NCI-H526 treated with DMSO at 0.1 percent for 48 hours (cell line): ENCODE measurements around the gene EPHA6.
A peak's percentile ranks its signal among the peaks of the same experiment; 100 is the strongest.

Experiments
- DNase-seq: peaks from one replicate; lab custom pipeline; 2025; lab: John Stamatoyannopoulos, UW

Gene EPHA6

GRCh38 chr3:97277708-97278107 lies 463.3 kb downstream of the EPHA6 start:
- no peak for DNase-seq

- DNase-seq, result no peak
Observed at GRCh38 chr3:97278506-97278905, 464.1 kb downstream of the EPHA6 start.

DNA sequence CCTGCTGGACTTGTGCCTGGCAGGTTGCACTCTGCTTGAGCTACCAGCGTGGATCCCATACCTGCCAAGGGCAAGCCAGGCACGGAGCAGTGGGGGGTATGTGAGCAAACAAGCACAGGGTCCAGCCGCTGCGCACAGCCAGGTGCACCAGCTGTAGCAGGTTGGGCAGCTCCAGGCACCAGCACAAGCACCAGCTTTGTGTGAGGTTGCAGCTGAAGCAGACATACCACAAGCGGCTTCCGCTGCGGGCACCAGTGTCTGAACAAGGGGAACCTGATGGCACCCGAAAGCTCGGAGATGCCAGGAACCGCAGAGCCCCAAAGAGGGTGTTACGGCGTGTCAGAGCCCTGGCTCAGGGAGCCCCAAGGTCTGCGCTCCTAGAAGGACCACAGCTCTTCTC lies 477.5 kb downstream of the EPHA6 start:
- DNase-seq, result no peak

- DNase-seq, result no peak
Observed at GRCh38 chr3:97293596-97294131, 479.3 kb downstream of the EPHA6 start.

DNA sequence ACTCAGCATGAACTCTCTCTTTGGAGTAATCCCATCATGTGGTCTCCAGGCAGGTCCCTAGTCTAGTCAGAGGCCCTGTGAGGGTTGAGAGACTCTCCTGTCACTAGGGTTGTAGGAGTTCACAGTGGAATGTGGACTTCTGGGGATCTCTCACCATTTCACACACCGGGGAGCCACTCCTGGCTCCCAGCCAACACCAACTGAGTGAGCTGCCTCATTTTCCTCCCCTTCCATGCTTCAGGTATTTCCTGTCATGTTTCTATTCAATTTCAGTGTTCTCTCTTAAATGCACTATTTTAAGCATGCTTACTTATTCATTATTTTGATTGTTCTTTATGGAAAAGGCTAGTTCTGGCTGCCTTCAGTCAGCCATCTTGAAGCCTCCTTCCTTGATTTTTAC lies 482.6 kb downstream of the EPHA6 start:
- no peak for DNase-seq

GRCh38 chr3:97301114-97301513 lies 486.7 kb downstream of the EPHA6 start:
- no peak for DNase-seq

DNA sequence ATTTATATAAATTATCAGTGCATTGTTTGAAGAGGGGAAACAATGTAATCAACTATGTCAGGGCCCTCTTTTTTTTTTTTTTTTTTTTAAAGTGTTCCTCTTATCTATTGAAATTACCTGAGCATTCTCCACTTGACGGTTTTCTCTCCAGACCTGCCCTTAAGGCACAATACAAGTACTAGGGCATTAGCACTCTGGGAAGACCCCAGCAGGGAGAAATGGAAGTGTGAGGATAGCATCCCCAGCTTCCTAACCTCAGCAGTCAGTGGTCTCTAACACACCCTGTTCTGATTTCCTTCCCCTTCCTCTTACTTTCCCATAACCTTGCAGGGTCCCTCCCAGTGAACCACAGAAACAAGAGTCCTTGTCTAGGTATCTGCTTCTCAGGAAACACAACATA lies 491.8 kb downstream of the EPHA6 start:
- DNase-seq, result no peak

DNA sequence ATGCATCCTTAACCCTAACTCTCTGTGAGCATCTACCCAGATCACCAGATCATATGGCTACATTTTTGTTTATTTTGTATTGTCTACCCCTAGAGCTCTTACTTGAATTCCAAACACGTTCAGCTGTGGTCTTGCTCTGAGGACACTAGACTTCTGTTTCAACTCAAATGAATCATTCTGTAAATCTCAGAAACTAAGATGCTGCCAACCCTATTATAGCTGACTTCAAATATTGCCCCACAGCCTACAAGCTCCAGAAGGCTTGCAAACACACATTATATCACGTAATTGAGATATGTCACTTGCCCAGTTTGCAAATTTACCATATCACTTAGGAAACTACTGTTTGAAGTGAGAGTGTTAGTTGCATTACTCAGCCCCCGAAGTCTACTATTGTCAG lies 524.0 kb downstream of the EPHA6 start:
- no peak for DNase-seq

DNA sequence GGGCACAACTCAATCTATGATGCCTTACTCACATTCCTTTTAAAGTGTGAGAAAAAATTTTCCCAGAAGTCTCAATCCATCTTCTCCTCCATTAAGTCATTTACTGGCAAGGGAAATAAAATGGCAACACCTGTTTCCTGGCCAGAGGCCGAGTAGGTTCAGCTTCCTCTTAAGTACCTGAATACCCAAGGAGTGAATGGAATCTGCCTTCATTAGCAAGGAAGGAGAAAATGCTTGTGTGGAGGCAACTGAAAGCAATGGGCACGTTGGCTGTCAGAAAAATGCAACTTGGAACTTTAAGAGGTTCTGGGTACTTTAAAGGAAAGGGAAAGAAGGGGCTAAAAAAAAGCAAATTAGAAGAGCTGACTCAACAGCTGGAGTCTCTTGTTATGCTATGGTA lies 526.5 kb downstream of the EPHA6 start:
- no peak for DNase-seq

- no peak for DNase-seq
Observed at GRCh38 chr3:97347780-97348179, 533.4 kb downstream of the EPHA6 start.

DNA sequence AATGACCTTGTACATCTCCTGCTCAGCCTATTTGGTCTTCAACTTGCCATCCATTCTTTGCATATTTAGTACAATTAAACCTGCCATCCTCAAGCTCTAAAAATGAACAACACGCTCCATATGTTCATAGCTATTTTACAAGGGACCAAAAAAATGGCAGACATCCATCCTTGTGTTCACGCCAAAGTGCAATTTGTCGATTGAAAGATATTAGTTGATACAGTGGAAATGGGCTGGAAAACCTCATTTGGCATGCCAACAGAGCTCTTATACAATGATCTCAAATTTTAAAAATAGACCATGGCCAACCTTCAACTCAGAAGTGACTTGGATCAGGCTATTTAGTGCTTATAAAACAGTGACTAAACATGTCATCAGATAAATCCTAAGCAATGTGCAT lies 536.6 kb downstream of the EPHA6 start:
- no peak for DNase-seq

GRCh38 chr3:97353176-97353575 lies 538.8 kb downstream of the EPHA6 start:
- no peak for DNase-seq

GRCh38 chr3:97359977-97360376 lies 545.6 kb downstream of the EPHA6 start:
- DNase-seq, result no peak

DNA sequence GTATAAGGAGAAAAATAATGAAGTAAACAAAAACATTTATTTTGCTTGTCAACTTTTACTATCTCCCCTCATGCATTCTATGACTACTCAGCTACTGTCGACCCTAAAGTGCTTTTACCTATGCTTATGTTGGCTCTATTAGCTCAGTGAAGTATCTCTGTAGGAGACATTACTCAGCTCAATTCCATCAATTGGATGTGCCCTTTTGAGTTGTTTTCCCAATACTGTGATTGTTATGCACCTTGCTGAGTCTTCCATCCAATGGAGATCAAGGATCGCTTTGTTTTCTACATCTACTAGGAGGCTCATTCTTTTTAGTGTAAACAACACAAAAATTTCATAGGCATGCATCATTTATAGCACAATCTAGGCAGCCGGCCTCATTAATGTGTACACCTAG lies 546.4 kb downstream of the EPHA6 start:
- DNase-seq, result no peak

DNA sequence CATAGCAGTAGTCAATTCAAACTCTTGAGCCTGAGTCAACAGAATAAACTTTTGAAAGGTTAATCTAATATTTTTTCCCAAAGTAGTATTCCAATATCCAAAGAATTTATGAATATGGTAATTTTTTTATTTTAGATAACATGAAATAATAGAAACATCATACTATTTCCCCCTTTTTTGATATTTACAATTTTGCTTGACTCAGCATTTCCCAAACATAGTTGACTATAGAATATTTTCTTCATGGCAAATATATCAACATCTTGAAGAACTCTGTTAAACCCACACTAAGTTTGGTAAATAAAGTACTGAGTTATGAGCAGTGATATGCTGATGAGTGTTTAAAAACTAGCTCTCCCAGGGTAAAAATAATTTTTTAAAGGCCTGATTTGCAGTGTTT lies 570.2 kb downstream of the EPHA6 start:
- no peak for DNase-seq

DNA sequence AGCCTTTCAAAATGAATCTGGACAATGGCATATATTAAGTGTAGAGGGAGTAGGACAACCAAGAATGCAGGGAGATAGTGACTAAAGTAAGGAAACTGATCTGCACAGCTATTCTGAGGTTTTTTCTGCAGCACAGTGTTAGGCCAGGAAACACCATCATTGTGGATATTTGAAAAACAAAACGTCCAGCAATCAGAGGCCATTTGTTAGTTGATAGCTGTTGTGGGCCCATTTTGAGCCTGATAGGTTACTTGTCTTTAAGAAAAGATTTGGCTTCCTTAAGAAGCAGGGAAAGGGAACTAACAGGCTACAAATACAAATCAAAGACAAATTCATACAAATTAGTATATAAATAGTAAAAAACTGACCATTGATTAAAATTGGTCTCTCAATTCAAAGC lies 574.4 kb downstream of the EPHA6 start:
- DNase-seq, result no peak

GRCh38 chr3:97389936-97390335 lies 575.5 kb downstream of the EPHA6 start:
- DNase-seq, result no peak

DNA sequence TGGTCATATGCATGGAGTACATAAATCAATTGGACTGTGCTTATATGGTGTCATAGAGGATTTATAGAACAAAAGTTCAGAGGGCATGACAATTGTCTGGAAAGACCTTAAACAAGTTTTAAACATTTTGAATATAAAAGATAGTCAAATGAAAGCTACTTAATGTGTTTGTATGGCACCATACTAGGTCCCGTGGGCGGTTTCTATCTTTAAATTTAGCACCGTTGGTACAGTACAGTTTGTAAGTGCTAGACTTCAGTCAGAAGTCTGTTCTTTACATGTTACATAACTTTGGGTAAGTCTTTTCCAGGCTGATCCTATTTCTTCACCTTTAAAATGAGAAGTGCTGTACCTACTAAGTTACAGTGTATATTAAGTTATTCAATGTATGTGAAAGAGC lies 576.8 kb downstream of the EPHA6 start:
- DNase-seq, result no peak

- no peak for DNase-seq
Observed at GRCh38 chr3:97409612-97410011, 595.2 kb downstream of the EPHA6 start.

GRCh38 chr3:97421565-97421964 lies 607.2 kb downstream of the EPHA6 start:
- DNase-seq, result no peak

GRCh38 chr3:97425002-97425401 lies 610.6 kb downstream of the EPHA6 start:
- DNase-seq, result no peak

GRCh38 chr3:97430601-97431000 lies 616.2 kb downstream of the EPHA6 start:
- DNase-seq, result no peak

GRCh38 chr3:97432914-97433313 lies 618.5 kb downstream of the EPHA6 start:
- peak; percentile 96 for DNase-seq

DNA sequence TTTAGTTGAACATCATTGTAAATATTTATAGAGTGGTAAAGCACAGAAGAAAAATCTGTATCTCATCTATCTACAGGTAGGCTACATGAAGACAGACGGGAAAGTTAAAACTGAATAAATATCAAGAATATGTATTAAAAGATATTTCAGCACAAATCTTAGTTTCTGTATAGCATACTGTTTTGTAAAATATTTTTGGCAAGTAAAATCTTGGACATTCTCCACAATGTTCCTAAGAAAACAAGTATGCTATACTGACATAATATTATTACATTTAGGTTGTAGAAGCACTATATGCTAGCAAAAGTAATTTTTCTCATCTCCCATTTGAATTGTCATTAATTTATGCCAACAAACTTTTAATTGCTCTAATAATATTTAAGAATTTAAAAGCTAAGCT lies 623.7 kb downstream of the EPHA6 start:
- no peak for DNase-seq

DNA sequence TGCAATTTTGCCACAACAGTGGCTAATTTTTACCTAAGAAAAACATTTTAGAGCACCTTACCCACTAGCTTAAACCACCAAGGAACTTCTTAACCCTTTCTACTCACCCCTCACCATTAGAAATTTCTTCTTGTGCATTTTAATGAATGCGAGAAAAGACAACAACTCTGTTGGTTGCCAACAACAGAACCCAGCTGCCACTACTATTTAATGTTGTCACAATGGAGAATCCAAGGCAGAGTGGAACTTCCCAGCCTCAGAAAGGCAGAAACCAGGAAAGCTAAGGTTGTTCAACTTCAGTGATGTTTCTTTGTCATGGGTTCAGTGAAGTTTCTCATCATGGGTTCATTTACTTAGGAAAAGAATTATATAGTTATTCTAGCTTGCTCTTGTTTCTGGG lies 625.0 kb downstream of the EPHA6 start:
- DNase-seq, result no peak
